Measurements from ENCODE around the gene CEMIP.

The CEMIP gene

GRCh38 chr15:80974914-80975313 lies 195.7 kb downstream of the CEMIP start:
- TF ChIP-seq CTCF (IDR thresholded peaks at IDR 0.05; ENCODE audit: control insufficient read depth, extremely low read depth, insufficient read depth) = no peak
- no peak overlapping the region for H3K4me3 ChIP-seq (ENCODE audit: low read depth, low read length)
- DNase-seq (ENCODE audit: low read depth) = no peak

DNA sequence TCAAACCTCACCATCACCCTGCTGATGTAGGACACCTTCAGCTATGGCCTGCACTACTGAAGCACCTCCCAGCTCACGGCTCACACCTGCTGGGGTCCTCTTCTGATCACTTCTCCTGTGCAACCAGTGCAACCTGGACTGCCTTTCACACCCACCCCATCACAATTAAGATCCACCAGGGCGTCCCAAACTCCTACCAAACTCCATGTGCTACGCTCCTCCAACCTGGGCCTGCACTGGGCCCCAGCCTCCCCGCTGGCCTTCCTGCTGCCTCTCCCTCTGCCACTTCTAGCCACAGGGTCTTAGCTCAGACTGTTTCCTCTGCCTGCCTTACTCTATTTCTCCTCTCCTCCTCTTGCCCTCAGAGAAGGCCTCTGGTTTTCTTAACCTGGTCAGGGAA lies 197.7 kb downstream of the CEMIP start:
- no peak overlapping the region for H3K4me3 ChIP-seq (ENCODE audit: low read depth, low read length)
- no peak for DNase-seq (ENCODE audit: low read depth)
- no peak for TF ChIP-seq CTCF (IDR thresholded peaks at IDR 0.05; ENCODE audit: control insufficient read depth, extremely low read depth, insufficient read depth)

DNA sequence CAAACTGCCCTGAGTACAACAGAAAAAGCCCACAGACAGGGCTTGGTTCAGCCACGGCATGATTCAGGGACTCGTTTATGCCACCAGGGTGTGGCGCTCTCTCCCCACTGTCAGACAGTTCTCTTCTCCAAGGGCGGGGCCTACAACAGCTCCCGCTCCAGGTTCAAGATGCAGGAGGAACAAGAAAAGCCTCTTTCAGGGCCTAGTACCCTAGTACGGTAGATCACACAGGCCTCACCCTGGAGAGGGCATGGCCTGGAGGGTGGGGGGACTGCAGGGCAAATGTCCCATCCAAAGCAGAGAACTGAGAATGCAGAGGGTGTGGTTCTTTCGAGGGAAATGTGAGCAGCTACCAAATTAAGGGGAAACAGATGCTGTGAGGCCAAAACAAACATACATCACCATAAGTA lies 198.5 kb downstream of the CEMIP start:
- H3K4me3 ChIP-seq (ENCODE audit: low read depth, low read length) = no peak overlapping the region
- DNase-seq (ENCODE audit: low read depth) = no peak
- peak; percentile 86 for TF ChIP-seq CTCF (IDR thresholded peaks at IDR 0.05; ENCODE audit: control insufficient read depth, extremely low read depth, insufficient read depth)

- TF ChIP-seq CTCF (IDR thresholded peaks at IDR 0.05; ENCODE audit: control insufficient read depth, extremely low read depth, insufficient read depth) = no peak
- H3K4me3 ChIP-seq (ENCODE audit: low read depth, low read length) = no peak overlapping the region
- no peak for DNase-seq (ENCODE audit: low read depth)
Measured at GRCh38 chr15:80978685-80979329, 199.6 kb downstream of the CEMIP start.

- no peak for DNase-seq (ENCODE audit: low read depth)
- no peak overlapping the region for H3K4me3 ChIP-seq (ENCODE audit: low read depth, low read length)
- no peak for TF ChIP-seq CTCF (IDR thresholded peaks at IDR 0.05; ENCODE audit: control insufficient read depth, extremely low read depth, insufficient read depth)
Measured at GRCh38 chr15:80979538-80980200, 200.5 kb downstream of the CEMIP start.

GRCh38 chr15:80982205-80982604 lies 203.0 kb downstream of the CEMIP start:
- no peak for TF ChIP-seq CTCF (IDR thresholded peaks at IDR 0.05; ENCODE audit: control insufficient read depth, extremely low read depth, insufficient read depth)
- H3K4me3 ChIP-seq (ENCODE audit: low read depth, low read length) = no peak overlapping the region
- DNase-seq (ENCODE audit: low read depth) = no peak

DNA sequence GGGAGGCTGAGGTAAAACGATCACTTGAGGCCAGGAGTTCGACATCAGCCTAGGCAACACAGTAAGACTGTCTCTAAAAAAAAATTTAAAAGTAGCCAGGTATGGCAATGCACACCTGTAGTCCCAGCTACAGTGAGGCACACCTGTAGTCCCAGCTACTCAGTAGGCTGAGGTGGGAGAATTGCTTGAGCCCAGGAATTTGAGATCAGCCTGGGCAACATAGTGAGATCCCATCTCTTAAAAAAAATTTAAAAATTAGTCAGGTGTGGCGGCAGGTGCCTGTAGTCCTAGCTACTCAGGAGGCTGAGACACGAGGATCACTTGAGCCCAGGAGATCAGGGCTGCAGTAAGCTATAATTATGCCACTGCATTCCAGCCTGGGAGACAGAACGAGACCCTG lies 203.7 kb downstream of the CEMIP start:
- no peak for TF ChIP-seq CTCF (IDR thresholded peaks at IDR 0.05; ENCODE audit: control insufficient read depth, extremely low read depth, insufficient read depth)
- no peak for DNase-seq (ENCODE audit: low read depth)

More for the DNA sequence above, 203.7 kb downstream of the CEMIP start:
- H3K4me3 ChIP-seq (ENCODE audit: low read depth, low read length) = no peak overlapping the region

All from LNCaP clone FGC (cell line).